OCI-LY7 (cell line): ENCODE data around the gene TMEM14A. TPM values are rescaled to one million over a fixed set of nuclear protein-coding genes. Genes with fewer than 3 reads are reported as not detected.
A peak's percentile ranks its signal among the peaks of the same experiment; 100 is the strongest.

Experiments
- BruUV-seq: library from RNA; stranded (reverse); fragments of 400-500 nt; replicated peaks from 2 replicates; lab custom pipeline; 2021; lab: Mats Ljungman, UMichigan
- CTCF ChIA-PET: fragments of 300-600 bp; sonication (Branson Sonifier 250); formaldehyde crosslinking; loops from one replicate; lab custom pipeline; 2022; ENCODE audit warnings: antibody characterized with exemption; ENCODE audit not compliant: unreplicated experiment; lab: Charles Lee
- POLR2A ChIA-PET: fragments of 300-600 bp; sonication (Branson Sonifier 250); formaldehyde crosslinking; loops from one replicate; lab custom pipeline; 2022; ENCODE audit warnings: antibody characterized with exemption; lab: Charles Lee
- DNase-seq: peaks from one replicate; pipeline ENCODE4 v3.0.0-alpha.2; 2015; ENCODE audit warnings: low spot score
- H2AFZ ChIP-seq: fragments of 200-600 bp; sonication (generic), shearing (Covaris generic); 2 replicates; pipeline ENCODE4 v1.6.1; 2014; ENCODE audit warnings: mild to moderate bottlenecking, antibody characterized with exemption, low read length, moderate library complexity
- H3K27ac ChIP-seq: fragments of 200-600 bp; sonication (generic); 2 replicates; pipeline ENCODE4 v1.5.1; 2014; ENCODE audit warnings: mixed run types, low read depth, mild to moderate bottlenecking, moderate library complexity, low read length, inconsistent platforms; ENCODE audit not compliant: poor library complexity, severe bottlenecking
- H3K36me3 ChIP-seq: fragments of 200-600 bp; sonication (generic); 2 replicates; pipeline ENCODE4 v1.6.1; 2014; ENCODE audit warnings: mild to moderate bottlenecking, antibody characterized with exemption, low read length, moderate library complexity, mixed read lengths; ENCODE audit not compliant: insufficient read depth
- H3K4me1 ChIP-seq: fragments of 200-600 bp; sonication (generic); 2 replicates; pipeline ENCODE4 v1.5.1; 2014; ENCODE audit warnings: mild to moderate bottlenecking, low read length; ENCODE audit not compliant: insufficient read depth, poor library complexity, severe bottlenecking
- H3K4me2 ChIP-seq: fragments of 200-600 bp; sonication (generic); 2 replicates; pipeline ENCODE4 v1.6.1; 2014; ENCODE audit warnings: mild to moderate bottlenecking, low read length
- H3K4me3 ChIP-seq: fragments of 200-600 bp; sonication (generic); 2 replicates; pipeline ENCODE4 v1.5.1; 2014; ENCODE audit warnings: mild to moderate bottlenecking, low read depth, low read length; ENCODE audit not compliant: poor library complexity, severe bottlenecking
- H3K79me2 ChIP-seq: fragments of 200-600 bp; sonication (generic); 2 replicates; pipeline ENCODE4 v1.6.1; 2016; ENCODE audit warnings: low read depth, mild to moderate bottlenecking, low read length, moderate library complexity, mixed read lengths; ENCODE audit not compliant: insufficient read depth
- H3K9me2 ChIP-seq: fragments of 200-600 bp; sonication (generic); 2 replicates; pipeline ENCODE4 v1.6.1; 2016; ENCODE audit warnings: mild to moderate bottlenecking, low read length, mixed read lengths; ENCODE audit not compliant: insufficient read depth
- H3K9me3 ChIP-seq: fragments of 200-600 bp; sonication (generic); 2 replicates; pipeline ENCODE4 v1.6.1; 2014; ENCODE audit warnings: mild to moderate bottlenecking, mixed run types, low read length, mixed read lengths
- H4K20me1 ChIP-seq: fragments of 200-600 bp; sonication (generic); 2 replicates; pipeline ENCODE4 v1.6.1; 2014; ENCODE audit warnings: mild to moderate bottlenecking, antibody characterized with exemption, low read length, moderate library complexity, mixed read lengths; ENCODE audit not compliant: insufficient read depth
- CTCF ChIP-seq: fragments of 200-600 bp; sonication (generic); conservative IDR thresholded peaks from 2 replicates; pipeline ENCODE4 v1.5.1; 2014; ENCODE audit warnings: mild to moderate bottlenecking, antibody characterized with exemption, low read length, moderate library complexity, mixed read lengths
- EZH2phosphoT487 ChIP-seq: fragments of 200-600 bp; sonication (generic); IDR thresholded peaks from 2 replicates; pipeline ENCODE4 v1.6.1; 2018; ENCODE audit warnings: low read depth, borderline replicate concordance, mild to moderate bottlenecking, mixed run types, antibody characterized with exemption, low read length, moderate library complexity, mixed read lengths
- intact Hi-C: fragments of 100-400 bp; cut with micrococcal nuclease; formaldehyde crosslinking; loops from one replicate; pipeline ENCODE4 v1.10.0; 2022; ENCODE audit not compliant: unreplicated experiment
- total RNA-seq, 2 experiments: library from RNA; depleted of rRNA in 1 of 2; stranded (reverse); fragments of >200 nt in 1 of 2; shearing (Covaris generic) in 1 of 2; gene quantifications; 2 replicates each; pipeline ENCODE4 v1.2.3, GENCODE V29; 2014 to 2022

The TMEM14A gene
- total RNA-seq, 2 experiments from 2014 or later: 17.8 to 32.7 TPM

DNA sequence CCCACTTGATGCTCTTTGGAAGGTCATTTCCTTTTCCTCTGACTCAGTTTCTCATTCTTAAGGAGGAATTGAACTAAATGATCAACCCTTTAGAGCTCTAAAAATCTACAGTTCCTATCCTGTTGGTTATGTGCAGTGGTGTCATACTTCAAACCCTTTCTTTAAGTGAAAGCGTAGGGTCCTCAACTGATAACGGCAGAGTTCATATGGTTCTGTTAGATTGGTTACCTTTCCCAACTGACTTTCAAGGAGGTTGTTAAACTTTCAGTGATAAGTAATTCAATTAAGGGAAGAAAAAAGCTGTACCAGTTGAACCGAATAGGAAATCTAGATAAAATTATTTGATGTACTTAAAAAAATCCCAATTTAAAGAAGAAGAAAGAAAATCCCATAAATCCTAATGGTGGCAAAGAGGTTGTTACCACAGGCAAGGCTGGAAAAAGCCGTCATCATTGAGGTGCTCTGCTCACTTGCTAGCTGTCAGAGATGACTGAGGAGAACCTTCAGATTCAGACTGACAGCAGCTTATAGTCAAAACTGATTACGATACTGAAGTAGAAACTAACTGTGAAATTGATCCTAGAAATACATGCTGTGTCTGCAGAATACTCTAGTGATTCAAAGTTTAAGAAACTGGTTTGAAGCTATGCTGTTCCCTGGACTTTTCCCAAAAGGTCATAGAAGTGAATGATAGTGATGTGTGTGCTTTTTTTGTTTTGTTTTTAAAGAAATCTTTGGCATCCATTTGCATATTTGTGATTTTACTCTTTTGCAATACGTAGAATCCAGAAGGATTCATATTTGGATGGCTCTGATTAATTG lies 16.2 kb downstream of the TMEM14A start:
- BruUV-seq: no TSS peak
- Histone ChIP-seq H4K20me1 (no peaks in the 10 kb centered on the region), H3K27ac (no peak overlapping the region), H3K9me2 (no peaks in the 10 kb centered on the region), H3K79me2 (no peaks in the 10 kb centered on the region), H2AFZ (no peak overlapping the region), H3K36me3 (peaks cover 26% of the 10 kb centered on the region), H3K4me2 (no peak overlapping the region), H3K9me3 (no peaks in the 10 kb centered on the region), H3K4me1 (no peaks in the 10 kb centered on the region), H3K4me3 (no peak overlapping the region)
- DNase-seq: no peak
- TF ChIP-seq EZH2phosphoT487: no peak
- TF ChIP-seq CTCF: no peak
- intact Hi-C loops: no loop called here
- ChIA-PET POLR2A (interaction anchor here (0.5 to 1.0 kb wide), 2 partner anchors 9 to 21 kb away, joined by 3 read pairs; no protein-coding TSS in a partner anchor), CTCF (interaction anchor here (0.5 kb wide), 1 partner anchor 380 kb away, joined by 9 read pairs; no protein-coding TSS in a partner anchor)

DNA sequence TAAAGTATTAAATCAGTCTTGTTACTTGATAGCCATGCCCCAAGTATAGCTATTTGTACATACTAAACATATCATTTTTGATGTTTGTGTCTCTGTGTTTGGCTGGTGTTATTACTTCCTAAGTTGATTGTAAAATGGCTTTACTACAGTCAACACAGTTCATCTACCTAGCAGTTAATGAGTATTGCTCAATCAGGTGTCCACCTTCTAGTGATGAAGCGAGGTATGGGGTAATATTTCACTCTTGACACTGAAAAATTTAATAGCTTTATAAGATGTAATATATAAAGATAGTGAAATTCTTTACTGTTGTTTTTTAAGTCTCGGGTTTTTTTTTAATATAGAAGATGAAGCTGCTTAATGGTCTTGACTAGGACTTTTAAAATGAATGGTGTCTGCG lies 18.9 kb downstream of the TMEM14A start:
- Histone ChIP-seq H3K27ac (no peak overlapping the region), H3K79me2 (no peaks in the 10 kb centered on the region), H3K4me3 (no peak overlapping the region), H3K9me2 (no peaks in the 10 kb centered on the region), H3K36me3 (peaks cover 4% of the 10 kb centered on the region; the same call in 1 of the 2 replicates), H3K4me1 (peaks cover 7% of the 10 kb centered on the region), H3K9me3 (no peaks in the 10 kb centered on the region), H3K4me2 (no peak overlapping the region), H2AFZ (no peak overlapping the region), H4K20me1 (no peaks in the 10 kb centered on the region)
- TF ChIP-seq CTCF (no peak), EZH2phosphoT487 (no peak)
- POLR2A ChIA-PET: interaction anchor here (0.6 to 1.2 kb wide), 3 partner anchors 18 to 887 kb away, joined by 3 to 5 read pairs (median 3); no protein-coding TSS in a partner anchor
- intact Hi-C loops: no loop called here
- CTCF ChIA-PET: no interaction called here
- no peak for DNase-seq
- BruUV-seq: no TSS peak

- no peak overlapping the region for H3K4me3 ChIP-seq
- no peaks in the 10 kb centered on the region for H3K9me3 ChIP-seq
- no peaks in the 10 kb centered on the region for H3K9me2 ChIP-seq
- CTCF ChIA-PET: no interaction called here
- no TSS peak for BruUV-seq
- no peaks in the 10 kb centered on the region for H3K79me2 ChIP-seq
- H3K36me3 ChIP-seq: no peaks in the 10 kb centered on the region
- peaks cover 7% of the 10 kb centered on the region for H3K4me1 ChIP-seq
- H2AFZ ChIP-seq: no peak overlapping the region
- intact Hi-C loops: no loop called here
- no peaks in the 10 kb centered on the region for H4K20me1 ChIP-seq
- H3K27ac ChIP-seq: no peak overlapping the region
- no peak overlapping the region for H3K4me2 ChIP-seq
- POLR2A ChIA-PET: interaction anchor here (0.9 to 1.4 kb wide), 3 partner anchors 17 to 42 kb away, joined by 4 read pairs; no protein-coding TSS in a partner anchor
- DNase-seq: no peak
- peak; percentile 15; the same call in 1 of the 2 replicates for TF ChIP-seq CTCF
- no peak for TF ChIP-seq EZH2phosphoT487
These were observed 20.8 kb downstream of the TMEM14A start for GRCh38 chr6:52691718-52692117.
